Smooth muscle cell (in vitro differentiated cells): ENCODE results near the gene WRAP53. TPM values are rescaled to one million over a fixed set of nuclear protein-coding genes. Genes with fewer than 3 reads are reported as not detected.

Source experiments
- DNase-seq: peaks from one replicate; lab custom pipeline; 2025; ENCODE audit not compliant: unreplicated experiment; lab: John Stamatoyannopoulos, UW
- H2AFZ ChIP-seq: fragments of 200-600 bp; sonication (generic); 2 replicates; pipeline ENCODE4 v1.6.0; 2016; ENCODE audit warnings: antibody characterized with exemption, low read depth, mild to moderate bottlenecking
- H3F3A ChIP-seq: fragments of 200-600 bp; sonication (generic); 2 replicates; pipeline ENCODE4 v1.6.0; 2017; ENCODE audit warnings: antibody characterized with exemption, low read depth
- H3K27ac ChIP-seq: fragments of 200-600 bp; sonication (generic); 2 replicates; pipeline ENCODE4 v1.5.1; 2016; ENCODE audit warnings: low read depth, mild to moderate bottlenecking
- H3K27me3 ChIP-seq: fragments of 200-600 bp; sonication (generic); 2 replicates; pipeline ENCODE4 v1.6.1; 2016; ENCODE audit warnings: low read depth, mild to moderate bottlenecking
- H3K36me3 ChIP-seq: fragments of 200-600 bp; sonication (generic); 2 replicates; pipeline ENCODE4 v1.5.1; 2016; ENCODE audit warnings: low read depth
- H3K4me1 ChIP-seq: fragments of 200-600 bp; sonication (generic); 2 replicates; pipeline ENCODE4 v1.5.1; 2016; ENCODE audit warnings: low read depth
- H3K4me2 ChIP-seq: fragments of 200-600 bp; sonication (generic); 2 replicates; pipeline ENCODE4 v1.6.0; 2016; ENCODE audit warnings: mild to moderate bottlenecking
- H3K4me3 ChIP-seq: fragments of 200-600 bp; sonication (generic); 2 replicates; pipeline ENCODE4 v1.5.1; 2016; ENCODE audit warnings: mild to moderate bottlenecking
- H3K79me2 ChIP-seq: fragments of 200-600 bp; sonication (generic); 2 replicates; pipeline ENCODE4 v1.6.0; 2016; ENCODE audit warnings: low read depth, mild to moderate bottlenecking
- H3K9ac ChIP-seq: fragments of 200-600 bp; sonication (generic); 2 replicates; pipeline ENCODE4 v1.6.0; 2016; ENCODE audit warnings: low read depth
- H3K9me3 ChIP-seq: fragments of 200-600 bp; sonication (generic); replicated peaks from 2 replicates; pipeline ENCODE4 v1.5.1; 2016; ENCODE audit warnings: low read depth
- H4K20me1 ChIP-seq: fragments of 200-600 bp; sonication (generic); 2 replicates; pipeline ENCODE4 v1.6.0; 2016; ENCODE audit warnings: low read depth
- CTCF ChIP-seq: fragments of 200-600 bp; sonication (generic); IDR thresholded peaks from 2 replicates; pipeline ENCODE4 v1.5.1; 2017; ENCODE audit warnings: borderline replicate concordance, mild to moderate bottlenecking, antibody characterized with exemption; ENCODE audit not compliant: insufficient read depth, poor library complexity, severe bottlenecking
- WGBS: methylation state at CpG from one replicate; pipeline ENCODE4 v1.1.7; 2016; ENCODE audit warnings: low lambda C conversion rate; 5-methylcytosine and 5-hydroxymethylcytosine counted together
- polyA plus RNA-seq: library from polyadenylated mRNA; unstranded; fragments of >200 nt; fragmentation: Nextera tagmentation; extraction: Ambion mirVana; gene quantifications from 2 replicates; pipeline ENCODE4 v1.2.1, GENCODE V29; 2016
- total RNA-seq: library from RNA; depleted of rRNA; stranded (reverse); fragments of >200 nt; gene quantifications from 2 replicates; pipeline ENCODE4 v1.2.3, GENCODE V29; 2014

Gene WRAP53
- total and polyA plus RNA-seq, 2 experiments from 2014 or later = 8.2 to 17.1 TPM

DNA sequence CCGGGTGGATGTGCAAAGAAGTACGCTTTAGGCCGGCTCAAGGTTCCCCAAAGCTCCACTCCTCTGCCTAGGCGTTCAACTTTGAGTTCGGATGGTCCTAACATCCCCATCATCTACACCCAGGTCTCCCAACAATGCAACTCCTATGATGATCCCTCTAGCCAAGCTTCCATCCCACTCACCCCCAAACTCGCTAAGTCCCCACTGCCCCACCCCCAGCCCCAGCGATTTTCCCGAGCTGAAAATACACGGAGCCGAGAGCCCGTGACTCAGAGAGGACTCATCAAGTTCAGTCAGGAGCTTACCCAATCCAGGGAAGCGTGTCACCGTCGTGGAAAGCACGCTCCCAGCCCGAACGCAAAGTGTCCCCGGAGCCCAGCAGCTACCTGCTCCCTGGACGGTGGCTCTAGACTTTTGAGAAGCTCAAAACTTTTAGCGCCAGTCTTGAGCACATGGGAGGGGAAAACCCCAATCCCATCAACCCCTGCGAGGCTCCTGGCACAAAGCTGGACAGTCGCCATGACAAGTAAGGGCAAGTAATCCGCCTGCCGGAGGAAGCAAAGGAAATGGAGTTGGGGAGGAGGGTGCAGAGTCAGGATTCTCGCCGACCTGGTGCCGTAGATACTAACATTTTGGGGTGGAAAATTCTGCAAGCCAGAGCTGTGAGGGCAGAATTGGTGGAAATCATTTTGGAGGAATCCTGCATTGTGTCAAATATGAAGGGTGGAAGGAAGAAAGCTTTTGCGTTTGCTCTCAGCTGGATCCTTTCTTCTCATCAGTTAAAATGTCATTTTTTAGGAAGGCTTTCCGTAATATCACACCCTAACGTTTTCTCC is 987 bp upstream of the WRAP53 start, which contains the start of gene TP53:
TSS of gene TP53 (minus strand) at position 419 of the 836 bp plus-strand sequence. CDS start 10,896 bp downstream, outside the sequence.
- peak; percentile 66 for DNase-seq
- Histone ChIP-seq H3K27me3 (no peaks in the 10 kb centered on the region), H3K9ac (peak within 1 kb of the TSS; percentile 98), H3K4me2 (peak within 1 kb of the TSS; percentile 95), H3K36me3 (no peaks in the 10 kb centered on the region), H3K4me1 (peaks cover 23% of the 10 kb centered on the region), H3K79me2 (peaks cover 37% of the 10 kb centered on the region), H2AFZ (peak within 1 kb of the TSS; percentile 93), H3K9me3 (no peaks in the 10 kb centered on the region), H3K27ac (peak within 1 kb of the TSS; percentile 98), H3K4me3 (peak within 1 kb of the TSS; percentile 91), H4K20me1 (peaks cover 5% of the 10 kb centered on the region), H3F3A (peaks cover 19% of the 10 kb centered on the region)
- WGBS = under 1% methylated on average over 30 of the region's 30 CpGs
- no peak for TF ChIP-seq CTCF

DNA sequence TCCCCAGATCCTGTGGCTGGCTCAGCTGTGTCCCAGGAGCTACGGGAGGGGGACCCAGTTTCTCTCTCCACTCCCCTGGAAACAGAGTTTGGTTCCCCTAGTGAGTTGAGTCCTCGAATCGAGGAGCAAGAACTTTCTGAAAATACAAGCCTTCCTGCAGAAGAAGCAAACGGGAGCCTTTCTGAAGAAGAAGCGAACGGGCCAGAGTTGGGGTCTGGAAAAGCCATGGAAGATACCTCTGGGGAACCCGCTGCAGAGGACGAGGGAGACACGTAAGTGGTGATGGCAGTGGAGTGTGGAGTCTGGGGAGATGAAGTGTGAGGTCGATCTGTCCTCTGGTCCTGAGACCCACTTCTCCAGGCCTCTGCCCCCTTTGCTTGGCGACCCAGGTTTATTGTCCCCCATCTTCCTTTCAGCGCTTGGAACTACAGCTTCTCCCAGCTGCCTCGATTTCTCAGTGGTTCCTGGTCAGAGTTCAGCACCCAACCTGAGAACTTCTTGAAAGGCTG is 585 bp downstream of the WRAP53 start:
- H3K79me2 ChIP-seq = peaks cover 21% of the 10 kb centered on the region
- H3K4me2 ChIP-seq = peak overlapping the region; percentile 95
- no peaks in the 10 kb centered on the region for H3K9me3 ChIP-seq
- no peaks in the 10 kb centered on the region for H3K27me3 ChIP-seq
- no peak for DNase-seq
- H3K36me3 ChIP-seq = no peaks in the 10 kb centered on the region
- peak overlapping the region; percentile 84 for H3K9ac ChIP-seq
- peaks cover 23% of the 10 kb centered on the region for H3K4me1 ChIP-seq
- peaks cover under 1% of the 10 kb centered on the region for H4K20me1 ChIP-seq
- no peak for TF ChIP-seq CTCF
- WGBS = 27% methylated on average over 13 of the region's 13 CpGs
- H3K4me3 ChIP-seq = peak overlapping the region; percentile 91
- peaks cover 19% of the 10 kb centered on the region for H3F3A ChIP-seq
- peak overlapping the region; percentile 77 for H3K27ac ChIP-seq
- H2AFZ ChIP-seq = peak overlapping the region; percentile 93

DNA sequence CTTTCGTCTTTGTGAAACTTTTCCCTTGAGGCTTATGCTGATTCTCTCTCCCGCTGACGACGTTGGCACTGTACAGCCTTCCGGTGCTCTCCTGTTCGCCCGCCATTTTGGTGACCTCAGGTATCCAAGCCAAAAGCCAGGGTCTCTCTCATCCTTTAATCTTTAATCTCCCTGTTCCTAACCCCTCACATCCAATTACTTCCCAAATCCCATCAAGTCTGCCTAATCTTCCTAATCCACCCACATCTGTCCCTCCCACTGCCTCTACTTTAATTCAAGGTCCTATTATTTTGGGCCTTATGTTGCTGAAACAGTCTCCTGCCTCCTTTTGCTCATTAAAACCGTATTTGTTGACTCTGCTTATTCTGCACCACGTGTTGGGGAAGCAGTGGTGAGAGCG is 7.3 kb downstream of the WRAP53 start:
- no peaks in the 10 kb centered on the region for H3K9me3 ChIP-seq
- no peak overlapping the region for H3K9ac ChIP-seq
- no peak overlapping the region for H3K4me2 ChIP-seq
- H2AFZ ChIP-seq = no peak overlapping the region
- 98% methylated on average over 10 of the region's 10 CpGs for WGBS
- no peaks in the 10 kb centered on the region for H3K36me3 ChIP-seq
- no peaks in the 10 kb centered on the region for H4K20me1 ChIP-seq
- no peak overlapping the region for H3K4me3 ChIP-seq
- H3F3A ChIP-seq = no peaks in the 10 kb centered on the region
- DNase-seq = no peak
- no peaks in the 10 kb centered on the region for H3K79me2 ChIP-seq
- H3K27me3 ChIP-seq = no peaks in the 10 kb centered on the region
- TF ChIP-seq CTCF = no peak
- no peak overlapping the region for H3K27ac ChIP-seq
- H3K4me1 ChIP-seq = no peaks in the 10 kb centered on the region
